GM15510 (cell line): ENCODE results near the gene XG.

Experiments used
- POLR2A ChIP-seq: IDR thresholded peaks from 3 replicates; pipeline ENCODE4 v1.6.1; 2011; ENCODE audit warnings: borderline replicate concordance; ENCODE audit not compliant: insufficient read length; ENCODE audit errors: extremely low read depth

XG gene

DNA sequence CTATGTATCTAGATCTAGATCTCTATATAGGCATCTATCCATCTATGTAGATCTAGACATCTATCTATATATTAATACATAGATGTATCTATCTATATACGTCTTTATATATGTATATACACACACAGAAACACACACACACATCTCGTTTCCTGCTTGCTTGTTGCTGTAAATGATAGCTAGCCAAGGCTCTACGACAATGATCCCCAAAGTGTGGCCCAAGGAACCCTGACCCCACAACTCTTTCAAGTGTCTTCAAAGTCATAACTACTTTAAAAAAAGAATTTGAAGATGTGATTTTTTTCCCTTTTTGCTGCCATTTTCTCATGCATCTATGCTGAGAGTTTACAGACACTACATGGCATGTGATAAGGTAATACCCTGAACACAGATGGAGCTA is 105.7 kb downstream of the XG start:
- TF ChIP-seq POLR2A: no peak

DNA sequence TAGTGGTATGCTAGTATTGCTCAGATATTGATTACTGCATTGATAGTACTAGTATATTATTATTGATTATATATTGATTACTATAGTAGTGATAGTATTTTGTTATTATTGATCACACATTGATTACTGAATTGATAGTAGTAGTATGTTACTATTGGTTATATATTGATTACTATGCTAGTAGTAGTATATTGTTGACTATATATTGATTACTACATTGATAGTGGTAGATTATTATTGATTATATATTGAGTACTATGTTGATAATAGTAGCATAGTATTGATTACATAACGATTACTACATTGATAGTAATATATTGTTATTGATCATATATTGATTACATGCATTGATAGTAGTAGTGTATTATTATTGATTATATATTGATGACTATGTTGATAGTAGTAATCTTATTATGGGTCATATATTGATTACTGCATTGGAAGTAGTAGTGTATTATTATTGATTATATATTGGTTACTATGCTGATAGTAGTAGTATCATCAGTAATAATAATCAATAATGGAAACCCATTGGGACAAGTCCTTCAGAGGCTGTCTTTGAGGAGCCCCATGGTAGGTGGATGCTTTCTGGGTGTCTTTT is 107.5 kb downstream of the XG start:
- no peak for TF ChIP-seq POLR2A

DNA sequence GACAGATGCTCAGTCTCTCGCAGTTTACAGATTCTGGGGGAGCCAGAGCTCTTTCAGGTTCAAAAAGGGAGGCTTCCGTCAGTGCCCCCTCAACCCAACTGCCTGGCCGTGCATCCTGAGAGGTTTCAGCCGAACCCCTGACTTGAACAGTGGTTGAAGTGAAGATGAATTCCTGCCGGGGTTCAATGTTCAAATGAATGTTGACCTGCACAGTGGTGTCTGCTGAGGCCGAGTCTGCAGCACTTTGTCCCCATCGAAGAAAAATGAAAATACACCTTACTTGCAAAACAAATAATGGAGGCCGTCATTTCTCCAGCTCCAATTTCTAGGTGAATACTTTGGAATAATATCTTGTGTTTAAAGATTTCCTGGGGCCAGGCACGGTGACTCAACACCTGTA is 110.6 kb downstream of the XG start:
- TF ChIP-seq POLR2A: no peak

DNA sequence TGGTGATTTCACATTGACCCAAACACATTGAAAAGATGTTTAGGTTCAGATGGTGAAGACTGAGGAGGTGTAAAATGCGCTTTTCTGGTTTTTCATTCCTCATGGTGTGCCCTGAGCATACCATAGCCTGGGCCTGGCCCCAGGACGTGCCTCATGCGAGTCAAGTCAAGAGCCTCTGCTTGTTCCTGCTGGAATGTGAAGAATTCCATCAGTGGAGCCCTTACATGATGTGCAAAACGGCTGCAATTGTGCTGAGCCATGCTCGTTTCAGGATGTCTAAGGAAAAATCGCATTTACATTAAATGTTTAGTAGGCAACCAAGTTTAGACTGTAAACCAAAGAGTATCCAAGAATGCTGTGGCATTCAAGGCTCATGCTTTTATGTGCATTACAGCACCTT is 111.8 kb downstream of the XG start:
- no peak for TF ChIP-seq POLR2A
